Heart left ventricle (tissue), 16 donors: ENCODE results near the gene AJM1. TPM values are rescaled to one million over a fixed set of nuclear protein-coding genes. Genes with fewer than 3 reads are reported as not detected.

Source experiments
- ATAC-seq, 4 donors: fragments of 200-7000 bp; cut with Tn5 transposase; one replicate each; pipeline ENCODE4 v1.9.1; 2020 to 2022; ENCODE audit warnings: moderate library complexity in 4 of 4, mild to moderate bottlenecking in 3 of 4, moderate number of reproducible peaks in 1 of 4
- DNase-seq, 5 donors: peaks; one replicate each; pipeline ENCODE4 v3.0.0-alpha.2; 2020
- H3K27ac ChIP-seq, 12 donors: fragments of 200-600 bp; sonication (generic) in 4 of 12; one replicate each; pipeline versions ENCODE4 v1.5.0 to v1.8.0; 2016 to 2022; ENCODE audit warnings: mild to moderate bottlenecking in 2 of 12
- H3K27me3 ChIP-seq, 9 donors: fragments of 200-600 bp; sonication (generic) in 2 of 9; one replicate each; pipeline versions ENCODE4 v1.5.1 to v1.8.0; 2016 to 2022; ENCODE audit warnings: mild to moderate bottlenecking in 3 of 9
- H3K36me3 ChIP-seq, 9 donors: fragments of 200-600 bp; sonication (generic) in 2 of 9; one replicate each; pipeline versions ENCODE4 v1.5.0 to v1.8.0; 2018 to 2022; ENCODE audit warnings: mild to moderate bottlenecking in 2 of 9
- H3K4me1 ChIP-seq, 12 donors: fragments of 200-600 bp; sonication (generic) in 4 of 12; one replicate each; pipeline versions ENCODE4 v1.5.0 to v1.8.0; 2016 to 2022; ENCODE audit warnings: mild to moderate bottlenecking in 3 of 12
- H3K4me3 ChIP-seq, 12 donors: fragments of 200-600 bp; sonication (generic) in 4 of 12; one replicate each; pipeline versions ENCODE4 v1.5.0 to v1.8.0; 2017 to 2022; ENCODE audit warnings: mild to moderate bottlenecking in 9 of 12, moderate library complexity in 4 of 12
- H3K9me3 ChIP-seq, 12 donors: fragments of 200-600 bp; sonication (generic) in 4 of 12; one replicate each; pipeline versions ENCODE4 v1.5.0 to v1.8.0; 2016 to 2022; ENCODE audit warnings: mild to moderate bottlenecking in 1 of 12
- CTCF ChIP-seq, 12 donors: fragments of 200-600 bp; sonication (generic) in 4 of 12; IDR thresholded peaks; one replicate each; pipeline versions ENCODE4 v1.5.0 to v1.8.0; 2018 to 2022; ENCODE audit warnings: antibody characterized with exemption in 12 of 12, mild to moderate bottlenecking in 5 of 12
- POLR2A ChIP-seq, 2 donors: fragments of 450-650 bp; IDR thresholded peaks; one replicate each; pipeline ENCODE4 v1.6.1; 2017; ENCODE audit warnings: antibody characterized with exemption in 2 of 2, mild to moderate bottlenecking in 2 of 2, moderate library complexity in 2 of 2
- WGBS, 4 donors: extraction: QIAGEN DNeasy Blood & Tissue Kit in 2 of 4; methylation state at CpG; one replicate each; pipeline versions ENCODE4 v1.1.5 to v1.1.7; 2013 to 2018; 5-methylcytosine and 5-hydroxymethylcytosine counted together
- intact Hi-C, 10 donors: fragments of 100-400 bp; cut with DNase I; formaldehyde crosslinking; loops; one replicate each; pipeline versions ENCODE4 v1.11.1 to v1.14.2; 2022
- polyA plus RNA-seq, 2 donors: library from polyadenylated mRNA; stranded (reverse); fragments of 200-250 nt; gene quantifications; one replicate each; pipeline ENCODE4 v1.2.3, GENCODE V29; 2013
- total RNA-seq, 9 donors: library from RNA; depleted of rRNA in 2 of 9; stranded (reverse); fragments of >200 nt in 2 of 9; fragmentation: NEBNext Ultra II Directional in 3 of 9; extraction: Animal tissue kit (Norgen Biotek cat#: 25700) in 3 of 9; gene quantifications; one replicate each; pipeline versions ENCODE4 v1.1.0 to v1.2.4, GENCODE V29; 2016 to 2023
- donor health status: ischemic (EF 13 %, LVEDD 7.1; RV severe dilation, severe dysfunction).
- donor health status: healthy with polysubstance abuse.
- donor health status: DM: no; HTN: yes; CAD: no.
- donor health status: DM: no; HTN: no; CAD: no.
- donor health status: ischemic (EF 25% LVEDD 6.9; RV normal size, moderate dysfunction).
- donor health status: ischemic (EF 25% LVEDD 5.7; RV mildly dilated, moderate dysfunction).
- donor health status: healthy.
- donor health status: DM: yes; HTN: yes; CAD: no.
- donor health status: ischemic (EF 35%, LVEDD 5.7; RV mildly dilated, moderate dysfunction).
- donor health status: nonischemic (EF 11% LVEDD 7.7; RV severe dilation, severe dysfunction).
- donor health status: DM: yes; HTN: yes; CAD: no.
- donor health status: PGD.
- donor health status: ischemic (EF 29% LVEDD 5.4; RV normal size, mild dysfunction).
- donor health status: nonischemic (EF 23%, LVEDD 6.1; RV moderate dilation, normal function).

The AJM1 gene
- total and polyA plus RNA-seq, 11 donors = 2.6 to 7.0 (median 5.5) TPM

GRCh38 chr9:136862849-136863622 is 20.8 kb downstream of the AJM1 start:
- intact Hi-C loops = loop anchor here in 2 of 10 donors (10.0 kb wide), 1 partner anchor 62 kb away; no protein-coding TSS in a partner anchor
- peak in 2 of 5 donors; percentile 8 to 24 for DNase-seq
- H3K36me3 ChIP-seq = peaks cover 0 to 47% (median 36%) of the 10 kb centered on the region in 9 donors
- WGBS, 4 donors = 91 to 93% (median 91%) methylated on average over 30 to 31 of the region's 31 CpGs
- H3K27me3 ChIP-seq = no peaks in the 10 kb centered on the region
- no peak overlapping the region for H3K4me3 ChIP-seq
- no peak overlapping the region for H3K27ac ChIP-seq
- no peak for ATAC-seq
- H3K9me3 ChIP-seq = no peaks in the 10 kb centered on the region
- peaks cover 0 to 46% (median 26%) of the 10 kb centered on the region in 12 donors for H3K4me1 ChIP-seq
- no peak for TF ChIP-seq POLR2A (IDR thresholded peaks at IDR 0.05)
- TF ChIP-seq CTCF (IDR thresholded peaks at IDR 0.05) = no peak

GRCh38 chr9:136863623-136864273 is 21.5 kb downstream of the AJM1 start:
- TF ChIP-seq POLR2A (IDR thresholded peaks at IDR 0.05) (no peak), CTCF (IDR thresholded peaks at IDR 0.05) (no peak)
- WGBS, 4 donors = 78 to 87% (median 84%) methylated on average over 12 of the region's 12 CpGs
- H3K27ac ChIP-seq = no peak overlapping the region
- intact Hi-C loops = loop anchor here in 2 of 10 donors (10.0 kb wide), 1 partner anchor 61 kb away; no protein-coding TSS in a partner anchor
- H3K36me3 ChIP-seq = peaks cover 0 to 47% (median 36%) of the 10 kb centered on the region in 9 donors
- no peak overlapping the region for H3K4me3 ChIP-seq
- no peaks in the 10 kb centered on the region for H3K9me3 ChIP-seq
- ATAC-seq (no peak), DNase-seq (peak in 2 of 5 donors; percentile 6 to 17)
- H3K4me1 ChIP-seq = peaks cover 0 to 40% (median 25%) of the 10 kb centered on the region in 12 donors
- no peaks in the 10 kb centered on the region for H3K27me3 ChIP-seq

GRCh38 chr9:136865041-136865767 is 22.9 kb downstream of the AJM1 start:
- Histone ChIP-seq H3K4me1 (peaks cover 0 to 27% (median 19%) of the 10 kb centered on the region in 12 donors), H3K27me3 (no peaks in the 10 kb centered on the region), H3K36me3 (peaks cover 0 to 45% (median 36%) of the 10 kb centered on the region in 9 donors), H3K4me3 (peak overlapping the region; percentile 41 to 97 (median 82)), H3K27ac (peak overlapping the region in 7 of 12 donors; percentile 13 to 96 (median 92)), H3K9me3 (no peaks in the 10 kb centered on the region)
- ATAC-seq = no peak
- intact Hi-C loops = loop anchor here in 4 of 10 donors (5.0 to 10.0 kb wide), 2 partner anchors 60 to 77 kb away; partner anchors contain the start of gene FBXW5 (in 3 of the 4)
- peak in 1 of 5 donors; percentile 4 for DNase-seq
- WGBS, 4 donors = 61 to 64% (median 62%) methylated on average over 11 of the region's 11 CpGs
- TF ChIP-seq POLR2A (IDR thresholded peaks at IDR 0.05) = no peak
- TF ChIP-seq CTCF (IDR thresholded peaks at IDR 0.05) = no peak
